GM23338 (cell line): ENCODE results near the gene PRKD1. TPM values are rescaled to one million over a fixed set of nuclear protein-coding genes. Genes with fewer than 3 reads are reported as not detected.

ENCODE experiments used
- ATAC-seq: fragments of 200-7000 bp; cut with Tn5 transposase; 3 replicates; pipeline ENCODE4 v1.9.1; 2020
- DNase-seq: peaks from one replicate; pipeline ENCODE4 v3.0.0-alpha.2; 2015; ENCODE audit warnings: low spot score
- H2AFZ ChIP-seq: fragments of 200-600 bp; sonication (generic); 2 replicates; pipeline ENCODE4 v1.8.0; 2016; ENCODE audit warnings: antibody characterized with exemption, mild to moderate bottlenecking, moderate library complexity
- H3F3A ChIP-seq: fragments of 200-600 bp; sonication (generic); replicated peaks from 2 replicates; pipeline ENCODE4 v1.8.0; 2017; ENCODE audit warnings: antibody characterized with exemption, mixed run types, low read depth
- H3K27ac ChIP-seq: fragments of 200-600 bp; sonication (generic); 2 replicates; pipeline ENCODE4 v1.6.1; 2016; ENCODE audit warnings: low read depth
- H3K27me3 ChIP-seq: fragments of 200-600 bp; sonication (generic); 2 replicates; pipeline ENCODE4 v1.8.0; 2016; ENCODE audit warnings: mild to moderate bottlenecking, mixed run types, moderate library complexity; ENCODE audit not compliant: insufficient read depth
- H3K36me3 ChIP-seq: fragments of 200-600 bp; sonication (generic); 2 replicates; pipeline ENCODE4 v1.8.0; 2016; ENCODE audit warnings: mild to moderate bottlenecking; ENCODE audit not compliant: insufficient read depth
- H3K4me1 ChIP-seq: fragments of 200-600 bp; sonication (generic); 2 replicates; pipeline ENCODE4 v1.8.0; 2016; ENCODE audit warnings: mild to moderate bottlenecking, moderate library complexity; ENCODE audit not compliant: insufficient read depth
- H3K4me2 ChIP-seq: fragments of 200-600 bp; sonication (generic); 2 replicates; pipeline ENCODE4 v1.7.1; 2017; ENCODE audit warnings: mixed run types
- H3K4me3 ChIP-seq: fragments of 200-600 bp; sonication (generic); 2 replicates; pipeline ENCODE4 v1.6.1; 2016; ENCODE audit warnings: mixed run types
- H3K79me2 ChIP-seq: fragments of 200-600 bp; sonication (generic); replicated peaks from 2 replicates; pipeline ENCODE4 v1.8.0; 2017; ENCODE audit warnings: mild to moderate bottlenecking; ENCODE audit not compliant: insufficient read depth
- H3K9me2 ChIP-seq: fragments of 200-600 bp; sonication (generic); 2 replicates; pipeline ENCODE4 v1.8.0; 2017; ENCODE audit not compliant: insufficient read depth
- H4K20me1 ChIP-seq: fragments of 200-600 bp; sonication (generic); replicated peaks from 2 replicates; pipeline ENCODE4 v1.8.0; 2017; ENCODE audit warnings: mild to moderate bottlenecking; ENCODE audit not compliant: insufficient read depth
- H3K27ac Mint-ChIP-seq: 2 replicates; pipeline ENCODE4 v1.8.0; 2020; ENCODE audit warnings: inconsistent platforms, mild to moderate bottlenecking, moderate library complexity, mixed read lengths
- H3K27me3 Mint-ChIP-seq: 3 replicates; pipeline ENCODE4 v1.8.0; 2022; ENCODE audit warnings: low read depth, mild to moderate bottlenecking, moderate library complexity, mixed read lengths, inconsistent platforms; ENCODE audit not compliant: insufficient read depth, poor library complexity
- H3K36me3 Mint-ChIP-seq: 3 replicates; pipeline ENCODE4 v1.8.0; 2021; ENCODE audit warnings: low read depth, mild to moderate bottlenecking, inconsistent platforms, moderate library complexity, mixed read lengths
- H3K4me1 Mint-ChIP-seq: 3 replicates; pipeline ENCODE4 v1.8.0; 2020; ENCODE audit warnings: mild to moderate bottlenecking, inconsistent platforms, mixed read lengths
- H3K4me3 Mint-ChIP-seq: 3 replicates; pipeline ENCODE4 v1.8.0; 2021; ENCODE audit warnings: moderate library complexity, mild to moderate bottlenecking, inconsistent platforms, mixed read lengths
- H3K9me3 Mint-ChIP-seq: 3 replicates; pipeline ENCODE4 v1.8.0; 2020; ENCODE audit warnings: moderate library complexity, mild to moderate bottlenecking, inconsistent platforms, mixed read lengths
- CREB1 ChIP-seq: fragments of 250-450 bp; sonication (Bioruptor Pico); IDR thresholded peaks from 2 replicates; pipeline ENCODE4 v1.5.0; 2020; ENCODE audit warnings: low read depth, mild to moderate bottlenecking, moderate library complexity
- EZH2 ChIP-seq: fragments of 200-600 bp; sonication (generic); IDR thresholded peaks from one replicate; pipeline ENCODE4 v1.8.0; 2017; ENCODE audit warnings: antibody characterized with exemption, mild to moderate bottlenecking, low read depth; ENCODE audit not compliant: unreplicated experiment
- JUNB ChIP-seq: IDR thresholded peaks from one replicate; pipeline ENCODE4 v1.6.1; 2016; ENCODE audit warnings: antibody characterized with exemption; ENCODE audit not compliant: unreplicated experiment
- NANOG ChIP-seq: IDR thresholded peaks from 2 replicates; pipeline ENCODE4 v1.6.1; 2016; ENCODE audit warnings: antibody characterized with exemption, borderline replicate concordance
- POLR2AphosphoS5 ChIP-seq: IDR thresholded peaks from 2 replicates; pipeline ENCODE4 v1.6.1; 2016; ENCODE audit warnings: antibody characterized with exemption, low read depth
- STAT1 ChIP-seq: IDR thresholded peaks from one replicate; pipeline ENCODE4 v1.6.1; 2016; ENCODE audit warnings: antibody characterized with exemption; ENCODE audit not compliant: unreplicated experiment
- ZNF114 ChIP-seq: fragments of 250-450 bp; sonication (Bioruptor Pico); IDR thresholded peaks from 2 replicates; pipeline ENCODE4 v1.5.0; 2020; ENCODE audit warnings: mild to moderate bottlenecking, moderate library complexity
- ZNF331 ChIP-seq: fragments of 250-450 bp; sonication (Bioruptor Pico); IDR thresholded peaks from 2 replicates; pipeline ENCODE4 v1.5.0; 2020; ENCODE audit warnings: low read depth, mild to moderate bottlenecking, moderate library complexity
- polyA plus RNA-seq: library from polyadenylated mRNA; unstranded; fragments of >200 nt; fragmentation: Nextera tagmentation; extraction: Ambion mirVana; gene quantifications from 2 replicates; pipeline ENCODE4 v1.2.1, GENCODE V29; 2016
- total RNA-seq: library from RNA; depleted of rRNA; stranded (reverse); fragments of >200 nt; shearing (Covaris generic); gene quantifications from 2 replicates; pipeline ENCODE4 v1.2.3, GENCODE V29; 2014
- TF ChIP-seq, protein P1 (sequence below): fragments of 250-450 bp; sonication (Bioruptor Pico); IDR thresholded peaks from 2 replicates; pipeline ENCODE4 v1.5.0; 2020; ENCODE audit warnings: mild to moderate bottlenecking, moderate library complexity
- TF ChIP-seq, protein P2 (sequence below): IDR thresholded peaks from one replicate; pipeline ENCODE4 v1.6.1; 2018; ENCODE audit warnings: antibody characterized with exemption; ENCODE audit not compliant: unreplicated experiment
- TF ChIP-seq, protein P3 (sequence below), 2 experiments: fragments of 200-600 bp in 1 of 2; sonication (generic) in 1 of 2; conservative IDR thresholded peaks; 2 replicates each; pipeline versions ENCODE4 v1.5.1 to v1.6.1; 2016 to 2017; ENCODE audit warnings: antibody characterized with exemption in 2 of 2, low read depth in 2 of 2, mild to moderate bottlenecking in 2 of 2, moderate library complexity in 1 of 2

Gene PRKD1
- total and polyA plus RNA-seq, 2 experiments from 2014 or later, result 3.1 to 9.7 TPM

DNA sequence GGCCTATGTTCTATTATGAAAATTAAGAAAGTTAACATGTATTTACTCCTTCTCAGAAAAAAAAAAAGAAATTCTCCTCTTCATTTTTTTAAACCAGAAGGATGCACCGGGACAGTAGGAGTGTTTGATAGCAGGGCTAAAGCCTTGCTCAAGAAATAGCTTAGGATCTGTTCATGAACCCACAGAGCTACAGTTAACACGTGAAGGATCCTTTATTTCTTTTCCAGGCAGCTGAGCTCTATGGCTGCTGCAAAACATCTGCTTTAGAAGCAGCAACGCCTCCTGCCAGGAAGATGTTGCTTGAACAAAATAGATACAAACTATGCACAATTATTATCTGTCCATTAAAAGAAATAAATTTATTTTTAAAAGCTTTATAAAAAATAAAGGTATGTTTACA lies 254.8 kb downstream of the PRKD1 start (continued):
- TF ChIP-seq EZH2 (no peak), CREB1 (CRISPR knock-in tag) (no peak), ZNF331 (CRISPR knock-in tag) (no peak)

GRCh38 chr14:29671034-29671433 lies 256.6 kb downstream of the PRKD1 start:
- peaks cover 15% of the 10 kb centered on the region for H3K4me1 ChIP-seq
- no peak overlapping the region for H3K27ac Mint-ChIP-seq
- TF ChIP-seq, protein P1, sequence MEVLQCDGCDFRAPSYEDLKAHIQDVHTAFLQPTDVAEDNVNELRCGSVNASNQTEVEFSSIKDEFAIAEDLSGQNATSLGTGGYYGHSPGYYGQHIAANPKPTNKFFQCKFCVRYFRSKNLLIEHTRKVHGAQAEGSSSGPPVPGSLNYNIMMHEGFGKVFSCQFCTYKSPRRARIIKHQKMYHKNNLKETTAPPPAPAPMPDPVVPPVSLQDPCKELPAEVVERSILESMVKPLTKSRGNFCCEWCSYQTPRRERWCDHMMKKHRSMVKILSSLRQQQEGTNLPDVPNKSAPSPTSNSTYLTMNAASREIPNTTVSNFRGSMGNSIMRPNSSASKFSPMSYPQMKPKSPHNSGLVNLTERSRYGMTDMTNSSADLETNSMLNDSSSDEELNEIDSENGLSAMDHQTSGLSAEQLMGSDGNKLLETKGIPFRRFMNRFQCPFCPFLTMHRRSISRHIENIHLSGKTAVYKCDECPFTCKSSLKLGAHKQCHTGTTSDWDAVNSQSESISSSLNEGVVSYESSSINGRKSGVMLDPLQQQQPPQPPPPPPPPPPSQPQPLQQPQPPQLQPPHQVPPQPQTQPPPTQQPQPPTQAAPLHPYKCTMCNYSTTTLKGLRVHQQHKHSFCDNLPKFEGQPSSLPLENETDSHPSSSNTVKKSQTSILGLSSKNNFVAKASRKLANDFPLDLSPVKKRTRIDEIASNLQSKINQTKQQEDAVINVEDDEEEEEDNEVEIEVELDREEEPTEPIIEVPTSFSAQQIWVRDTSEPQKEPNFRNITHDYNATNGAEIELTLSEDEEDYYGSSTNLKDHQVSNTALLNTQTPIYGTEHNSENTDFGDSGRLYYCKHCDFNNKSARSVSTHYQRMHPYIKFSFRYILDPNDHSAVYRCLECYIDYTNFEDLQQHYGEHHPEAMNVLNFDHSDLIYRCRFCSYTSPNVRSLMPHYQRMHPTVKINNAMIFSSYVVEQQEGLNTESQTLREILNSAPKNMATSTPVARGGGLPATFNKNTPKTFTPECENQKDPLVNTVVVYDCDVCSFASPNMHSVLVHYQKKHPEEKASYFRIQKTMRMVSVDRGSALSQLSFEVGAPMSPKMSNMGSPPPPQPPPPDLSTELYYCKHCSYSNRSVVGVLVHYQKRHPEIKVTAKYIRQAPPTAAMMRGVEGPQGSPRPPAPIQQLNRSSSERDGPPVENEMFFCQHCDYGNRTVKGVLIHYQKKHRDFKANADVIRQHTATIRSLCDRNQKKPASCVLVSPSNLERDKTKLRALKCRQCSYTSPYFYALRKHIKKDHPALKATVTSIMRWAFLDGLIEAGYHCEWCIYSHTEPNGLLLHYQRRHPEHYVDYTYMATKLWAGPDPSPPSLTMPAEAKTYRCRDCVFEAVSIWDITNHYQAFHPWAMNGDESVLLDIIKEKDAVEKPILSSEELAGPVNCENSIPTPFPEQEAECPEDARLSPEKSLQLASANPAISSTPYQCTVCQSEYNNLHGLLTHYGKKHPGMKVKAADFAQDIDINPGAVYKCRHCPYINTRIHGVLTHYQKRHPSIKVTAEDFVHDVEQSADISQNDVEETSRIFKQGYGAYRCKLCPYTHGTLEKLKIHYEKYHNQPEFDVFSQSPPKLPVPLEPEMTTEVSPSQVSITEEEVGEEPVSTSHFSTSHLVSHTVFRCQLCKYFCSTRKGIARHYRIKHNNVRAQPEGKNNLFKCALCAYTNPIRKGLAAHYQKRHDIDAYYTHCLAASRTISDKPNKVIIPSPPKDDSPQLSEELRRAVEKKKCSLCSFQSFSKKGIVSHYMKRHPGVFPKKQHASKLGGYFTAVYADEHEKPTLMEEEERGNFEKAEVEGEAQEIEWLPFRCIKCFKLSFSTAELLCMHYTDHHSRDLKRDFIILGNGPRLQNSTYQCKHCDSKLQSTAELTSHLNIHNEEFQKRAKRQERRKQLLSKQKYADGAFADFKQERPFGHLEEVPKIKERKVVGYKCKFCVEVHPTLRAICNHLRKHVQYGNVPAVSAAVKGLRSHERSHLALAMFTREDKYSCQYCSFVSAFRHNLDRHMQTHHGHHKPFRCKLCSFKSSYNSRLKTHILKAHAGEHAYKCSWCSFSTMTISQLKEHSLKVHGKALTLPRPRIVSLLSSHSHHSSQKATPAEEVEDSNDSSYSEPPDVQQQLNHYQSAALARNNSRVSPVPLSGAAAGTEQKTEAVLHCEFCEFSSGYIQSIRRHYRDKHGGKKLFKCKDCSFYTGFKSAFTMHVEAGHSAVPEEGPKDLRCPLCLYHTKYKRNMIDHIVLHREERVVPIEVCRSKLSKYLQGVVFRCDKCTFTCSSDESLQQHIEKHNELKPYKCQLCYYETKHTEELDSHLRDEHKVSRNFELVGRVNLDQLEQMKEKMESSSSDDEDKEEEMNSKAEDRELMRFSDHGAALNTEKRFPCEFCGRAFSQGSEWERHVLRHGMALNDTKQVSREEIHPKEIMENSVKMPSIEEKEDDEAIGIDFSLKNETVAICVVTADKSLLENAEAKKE (CRISPR knock-in tag), result no peak
- TF ChIP-seq ZNF114 (CRISPR knock-in tag), result no peak
- TF ChIP-seq POLR2AphosphoS5, result no peak
- TF ChIP-seq STAT1, result no peak
- TF ChIP-seq, protein P2, sequence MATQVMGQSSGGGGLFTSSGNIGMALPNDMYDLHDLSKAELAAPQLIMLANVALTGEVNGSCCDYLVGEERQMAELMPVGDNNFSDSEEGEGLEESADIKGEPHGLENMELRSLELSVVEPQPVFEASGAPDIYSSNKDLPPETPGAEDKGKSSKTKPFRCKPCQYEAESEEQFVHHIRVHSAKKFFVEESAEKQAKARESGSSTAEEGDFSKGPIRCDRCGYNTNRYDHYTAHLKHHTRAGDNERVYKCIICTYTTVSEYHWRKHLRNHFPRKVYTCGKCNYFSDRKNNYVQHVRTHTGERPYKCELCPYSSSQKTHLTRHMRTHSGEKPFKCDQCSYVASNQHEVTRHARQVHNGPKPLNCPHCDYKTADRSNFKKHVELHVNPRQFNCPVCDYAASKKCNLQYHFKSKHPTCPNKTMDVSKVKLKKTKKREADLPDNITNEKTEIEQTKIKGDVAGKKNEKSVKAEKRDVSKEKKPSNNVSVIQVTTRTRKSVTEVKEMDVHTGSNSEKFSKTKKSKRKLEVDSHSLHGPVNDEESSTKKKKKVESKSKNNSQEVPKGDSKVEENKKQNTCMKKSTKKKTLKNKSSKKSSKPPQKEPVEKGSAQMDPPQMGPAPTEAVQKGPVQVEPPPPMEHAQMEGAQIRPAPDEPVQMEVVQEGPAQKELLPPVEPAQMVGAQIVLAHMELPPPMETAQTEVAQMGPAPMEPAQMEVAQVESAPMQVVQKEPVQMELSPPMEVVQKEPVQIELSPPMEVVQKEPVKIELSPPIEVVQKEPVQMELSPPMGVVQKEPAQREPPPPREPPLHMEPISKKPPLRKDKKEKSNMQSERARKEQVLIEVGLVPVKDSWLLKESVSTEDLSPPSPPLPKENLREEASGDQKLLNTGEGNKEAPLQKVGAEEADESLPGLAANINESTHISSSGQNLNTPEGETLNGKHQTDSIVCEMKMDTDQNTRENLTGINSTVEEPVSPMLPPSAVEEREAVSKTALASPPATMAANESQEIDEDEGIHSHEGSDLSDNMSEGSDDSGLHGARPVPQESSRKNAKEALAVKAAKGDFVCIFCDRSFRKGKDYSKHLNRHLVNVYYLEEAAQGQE, result no peak
- TF ChIP-seq, protein P3, sequence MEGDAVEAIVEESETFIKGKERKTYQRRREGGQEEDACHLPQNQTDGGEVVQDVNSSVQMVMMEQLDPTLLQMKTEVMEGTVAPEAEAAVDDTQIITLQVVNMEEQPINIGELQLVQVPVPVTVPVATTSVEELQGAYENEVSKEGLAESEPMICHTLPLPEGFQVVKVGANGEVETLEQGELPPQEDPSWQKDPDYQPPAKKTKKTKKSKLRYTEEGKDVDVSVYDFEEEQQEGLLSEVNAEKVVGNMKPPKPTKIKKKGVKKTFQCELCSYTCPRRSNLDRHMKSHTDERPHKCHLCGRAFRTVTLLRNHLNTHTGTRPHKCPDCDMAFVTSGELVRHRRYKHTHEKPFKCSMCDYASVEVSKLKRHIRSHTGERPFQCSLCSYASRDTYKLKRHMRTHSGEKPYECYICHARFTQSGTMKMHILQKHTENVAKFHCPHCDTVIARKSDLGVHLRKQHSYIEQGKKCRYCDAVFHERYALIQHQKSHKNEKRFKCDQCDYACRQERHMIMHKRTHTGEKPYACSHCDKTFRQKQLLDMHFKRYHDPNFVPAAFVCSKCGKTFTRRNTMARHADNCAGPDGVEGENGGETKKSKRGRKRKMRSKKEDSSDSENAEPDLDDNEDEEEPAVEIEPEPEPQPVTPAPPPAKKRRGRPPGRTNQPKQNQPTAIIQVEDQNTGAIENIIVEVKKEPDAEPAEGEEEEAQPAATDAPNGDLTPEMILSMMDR (conservative IDR thresholded peaks at IDR 0.05; ENCODE audit: low read depth in 2 of 2), result no peak
- TF ChIP-seq CREB1 (CRISPR knock-in tag), result no peak
- TF ChIP-seq JUNB, result no peak
- TF ChIP-seq ZNF331 (CRISPR knock-in tag), result no peak
- TF ChIP-seq NANOG, result no peak
- ATAC-seq (no peak), DNase-seq (no peak)
- H3K27me3 Mint-ChIP-seq, result peaks cover 3% of the 10 kb centered on the region
- H3K36me3 ChIP-seq, result no peaks in the 10 kb centered on the region
- H3F3A ChIP-seq, result no peaks in the 10 kb centered on the region
- no peaks in the 10 kb centered on the region for H3K79me2 ChIP-seq
- no peak overlapping the region for H3K4me3 ChIP-seq
- no peak overlapping the region for H3K27ac ChIP-seq
- H3K27me3 ChIP-seq, result no peaks in the 10 kb centered on the region
- H3K4me1 Mint-ChIP-seq, result peaks cover 27% of the 10 kb centered on the region
- 0 out of 2 replicates have a peak, but pooled peaks cover 4% of the 10 kb centered on the region for H3K9me2 ChIP-seq
- H3K9me3 Mint-ChIP-seq, result no peaks in the 10 kb centered on the region
- no peak overlapping the region for H3K4me3 Mint-ChIP-seq
- H3K4me2 ChIP-seq, result no peak overlapping the region
- H2AFZ ChIP-seq, result no peak overlapping the region
- H3K36me3 Mint-ChIP-seq, result no peaks in the 10 kb centered on the region
- H4K20me1 ChIP-seq, result no peaks in the 10 kb centered on the region
